HepG2 (cell line): ENCODE data around the gene CRKL. TPM values are rescaled to one million over a fixed set of nuclear protein-coding genes. Genes with fewer than 3 reads are reported as not detected.

ENCODE experiments used
- EHMT2 ChIP-seq: fragments of 200-600 bp; sonication (generic); IDR thresholded peaks from 2 replicates; pipeline ENCODE4 v1.7.0; 2017; ENCODE audit warnings: antibody characterized with exemption, low read depth, low read length, borderline replicate concordance
- FOSL2 ChIP-seq: sonication (generic); formaldehyde crosslinking; IDR thresholded peaks from 2 replicates; pipeline ENCODE4 v1.4.0; 2020; ENCODE audit warnings: missing genetic modification reagents
- LRRFIP1 ChIP-seq: sonication (generic); formaldehyde crosslinking; conservative IDR thresholded peaks from 2 replicates; pipeline ENCODE4 v1.4.0; 2020; ENCODE audit warnings: missing genetic modification reagents
- NFE2 ChIP-seq: sonication (generic); formaldehyde crosslinking; IDR thresholded peaks from 2 replicates; pipeline ENCODE4 v1.4.0; 2020; ENCODE audit warnings: missing genetic modification reagents
- RORA ChIP-seq: sonication (generic); formaldehyde crosslinking; IDR thresholded peaks from 2 replicates; pipeline ENCODE4 v1.5.0; 2020; ENCODE audit warnings: mild to moderate bottlenecking, missing genetic modification reagents, moderate library complexity
- RXRA ChIP-seq: sonication (generic); formaldehyde crosslinking; IDR thresholded peaks from 2 replicates; pipeline ENCODE4 v1.5.1; 2020; ENCODE audit warnings: missing genetic modification reagents
- THAP9 ChIP-seq: sonication (generic); formaldehyde crosslinking; IDR thresholded peaks from 2 replicates; pipeline ENCODE4; 2020; ENCODE audit warnings: missing genetic modification reagents, mild to moderate bottlenecking, borderline replicate concordance
- WIZ ChIP-seq: sonication (generic); formaldehyde crosslinking; IDR thresholded peaks from 2 replicates; pipeline ENCODE4 v1.5.1; 2020; ENCODE audit warnings: mild to moderate bottlenecking, missing genetic modification reagents
- ZNF576 ChIP-seq: sonication (generic); formaldehyde crosslinking; IDR thresholded peaks from 2 replicates; pipeline ENCODE4 v1.4.0; 2020; ENCODE audit warnings: mild to moderate bottlenecking, missing genetic modification reagents
- ZNF879 ChIP-seq: sonication (generic); formaldehyde crosslinking; IDR thresholded peaks from 2 replicates; pipeline ENCODE4 v1.8.1; 2023; ENCODE audit warnings: missing genetic modification reagents
- polyA plus RNA-seq, 8 experiments: library from polyadenylated mRNA; depleted of rRNA in 3 of 8; stranded (reverse) in 7 of 8; unstranded in 1 of 8; fragments of >200 nt; fragmentation: Illumina TruSeq in 4 of 8; extraction: Trizol in 4 of 8; gene quantifications; 2 replicates each; pipeline versions ENCODE4 v1.2.1 to v1.2.3, GENCODE V29; 2011 to 2016; ENCODE audit warnings: low read depth in 4 of 8, missing spikeins in 1 of 8, mixed read lengths in 1 of 8; ENCODE audit not compliant: insufficient read depth in 1 of 8
- total RNA-seq, 5 experiments: library from RNA; depleted of rRNA; stranded (reverse); fragments of >200 nt; fragmentation: Illumina TruSeq; extraction: Trizol; gene quantifications; 2 replicates each; pipeline ENCODE4 v1.2.3, GENCODE V29; 2016; ENCODE audit warnings: low read depth in 1 of 5
- TF ChIP-seq, protein P1 (sequence below): sonication (generic); formaldehyde crosslinking; IDR thresholded peaks from 2 replicates; pipeline ENCODE4 v1.4.0; 2020; ENCODE audit warnings: missing genetic modification reagents, mild to moderate bottlenecking, borderline replicate concordance
- TF ChIP-seq, protein P2 (sequence below): IDR thresholded peaks from 2 replicates; pipeline ENCODE4 v1.6.1; 2016; ENCODE audit warnings: missing compliant biosample characterization, missing genetic modification reagents, borderline replicate concordance
- TF ChIP-seq, protein P3 (sequence below): sonication (generic); formaldehyde crosslinking; IDR thresholded peaks from 2 replicates; pipeline ENCODE4 v1.8.0; 2022; ENCODE audit warnings: mild to moderate bottlenecking, missing genetic modification reagents, borderline replicate concordance

The CRKL gene
- total and polyA plus RNA-seq, 2 of the 13 experiments (the other 11 are each of a cell fraction or from before 2014, with no cell fraction given), result 37.4 to 60.6 TPM

GRCh38 chr22:20885557-20886323 is 31.5 kb upstream of the CRKL start (continued):
- TF ChIP-seq THAP9 (CRISPR knock-in tag), result peak; percentile 82; the same call in 1 of the 2 replicates
- peak; percentile 68 for TF ChIP-seq FOSL2 (CRISPR knock-in tag)
- TF ChIP-seq WIZ (CRISPR knock-in tag), result no peak
- no peak for TF ChIP-seq ZNF879 (CRISPR knock-in tag)
- TF ChIP-seq, protein P1, sequence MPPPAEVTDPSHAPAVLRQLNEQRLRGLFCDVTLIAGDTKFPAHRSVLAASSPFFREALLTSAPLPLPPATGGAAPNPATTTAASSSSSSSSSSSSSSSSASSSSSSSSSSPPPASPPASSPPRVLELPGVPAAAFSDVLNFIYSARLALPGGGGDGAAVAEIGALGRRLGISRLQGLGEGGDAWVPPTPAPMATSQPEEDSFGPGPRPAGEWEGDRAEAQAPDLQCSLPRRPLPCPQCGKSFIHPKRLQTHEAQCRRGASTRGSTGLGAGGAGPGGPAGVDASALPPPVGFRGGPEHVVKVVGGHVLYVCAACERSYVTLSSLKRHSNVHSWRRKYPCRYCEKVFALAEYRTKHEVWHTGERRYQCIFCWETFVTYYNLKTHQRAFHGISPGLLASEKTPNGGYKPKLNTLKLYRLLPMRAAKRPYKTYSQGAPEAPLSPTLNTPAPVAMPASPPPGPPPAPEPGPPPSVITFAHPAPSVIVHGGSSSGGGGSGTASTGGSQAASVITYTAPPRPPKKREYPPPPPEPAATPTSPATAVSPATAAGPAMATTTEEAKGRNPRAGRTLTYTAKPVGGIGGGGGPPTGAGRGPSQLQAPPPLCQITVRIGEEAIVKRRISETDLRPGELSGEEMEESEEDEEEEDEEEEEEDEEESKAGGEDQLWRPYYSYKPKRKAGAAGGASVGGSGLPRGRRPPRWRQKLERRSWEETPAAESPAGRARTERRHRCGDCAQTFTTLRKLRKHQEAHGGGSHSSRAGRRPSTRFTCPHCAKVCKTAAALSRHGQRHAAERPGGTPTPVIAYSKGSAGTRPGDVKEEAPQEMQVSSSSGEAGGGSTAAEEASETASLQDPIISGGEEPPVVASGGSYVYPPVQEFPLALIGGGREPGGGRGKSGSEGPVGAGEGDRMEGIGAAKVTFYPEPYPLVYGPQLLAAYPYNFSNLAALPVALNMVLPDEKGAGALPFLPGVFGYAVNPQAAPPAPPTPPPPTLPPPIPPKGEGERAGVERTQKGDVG (CRISPR knock-in tag), result peak; percentile 73; the same call in 1 of the 2 replicates
- TF ChIP-seq ZNF576 (CRISPR knock-in tag), result no peak
- no peak for TF ChIP-seq EHMT2
- no peak for TF ChIP-seq NFE2
- peak; percentile 83 for TF ChIP-seq RXRA (CRISPR knock-in tag)
- TF ChIP-seq LRRFIP1 (CRISPR knock-in tag), result no peak
- TF ChIP-seq, protein P2, sequence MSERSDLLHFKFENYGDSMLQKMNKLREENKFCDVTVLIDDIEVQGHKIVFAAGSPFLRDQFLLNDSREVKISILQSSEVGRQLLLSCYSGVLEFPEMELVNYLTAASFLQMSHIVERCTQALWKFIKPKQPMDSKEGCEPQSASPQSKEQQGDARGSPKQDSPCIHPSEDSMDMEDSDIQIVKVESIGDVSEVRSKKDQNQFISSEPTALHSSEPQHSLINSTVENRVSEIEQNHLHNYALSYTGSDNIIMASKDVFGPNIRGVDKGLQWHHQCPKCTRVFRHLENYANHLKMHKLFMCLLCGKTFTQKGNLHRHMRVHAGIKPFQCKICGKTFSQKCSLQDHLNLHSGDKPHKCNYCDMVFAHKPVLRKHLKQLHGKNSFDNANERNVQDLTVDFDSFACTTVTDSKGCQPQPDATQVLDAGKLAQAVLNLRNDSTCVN (CRISPR knock-in tag), result peak; percentile 25; the same call in 1 of the 2 replicates
- TF ChIP-seq, protein P3, sequence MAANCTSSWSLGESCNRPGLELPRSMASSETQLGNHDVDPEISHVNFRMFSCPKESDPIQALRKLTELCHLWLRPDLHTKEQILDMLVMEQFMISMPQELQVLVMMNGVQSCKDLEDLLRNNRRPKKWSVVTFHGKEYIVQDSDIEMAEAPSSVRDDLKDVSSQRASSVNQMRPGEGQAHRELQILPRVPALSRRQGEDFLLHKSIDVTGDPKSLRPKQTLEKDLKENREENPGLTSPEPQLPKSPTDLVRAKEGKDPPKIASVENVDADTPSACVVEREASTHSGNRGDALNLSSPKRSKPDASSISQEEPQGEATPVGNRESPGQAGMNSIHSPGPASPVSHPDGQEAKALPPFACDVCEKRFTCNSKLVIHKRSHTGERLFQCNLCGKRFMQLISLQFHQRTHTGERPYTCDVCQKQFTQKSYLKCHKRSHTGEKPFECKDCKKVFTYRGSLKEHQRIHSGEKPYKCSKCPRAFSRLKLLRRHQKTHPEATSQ (CRISPR knock-in tag), result no peak
- TF ChIP-seq RORA (CRISPR knock-in tag), result no peak
